GM21381 (cell line): Measurements from ENCODE around the gene P2RX3.
"Not testable (repeated sequence)": the region's sequence is repeated elsewhere in the genome, so short reads cannot be mapped to it uniquely, and the experiment has no call there.

Experiments used
- ATAC-seq: cut with Tn5 transposase; IDR thresholded peaks from one replicate; pipeline ENCODE4 v1.9.1; 2021; ENCODE audit warnings: mild to moderate bottlenecking, moderate library complexity; ENCODE audit not compliant: unreplicated experiment

P2RX3 gene

DNA sequence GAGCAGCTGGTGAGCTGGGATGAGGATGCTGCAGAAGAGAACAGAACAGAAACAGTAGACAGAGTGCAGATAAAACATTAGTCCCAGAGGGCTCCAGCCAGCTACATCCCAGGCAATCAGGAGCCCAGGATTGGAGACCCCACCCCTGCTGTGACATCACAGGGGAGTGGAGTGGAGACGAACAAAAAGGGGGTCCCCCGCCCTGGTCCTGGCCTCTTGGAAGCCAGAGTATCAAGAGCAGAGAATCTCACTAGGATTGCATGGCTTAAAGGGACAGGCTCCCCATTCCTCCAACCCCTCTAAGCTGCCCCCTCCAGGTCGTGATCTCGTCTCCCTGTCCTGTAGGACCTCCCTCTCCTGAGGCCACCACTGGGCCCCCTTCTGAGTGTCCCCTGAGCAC, at the start of gene P2RX3:
Gene P2RX3 (plus strand): TSS at position 211 of the 400 bp plus-strand sequence. CDS start 199 bp downstream, outside the sequence.
- ATAC-seq = no peak

GRCh38 chr11:57288771-57289579, 49.2 kb upstream of the P2RX3 start:
- ATAC-seq = no peak

DNA sequence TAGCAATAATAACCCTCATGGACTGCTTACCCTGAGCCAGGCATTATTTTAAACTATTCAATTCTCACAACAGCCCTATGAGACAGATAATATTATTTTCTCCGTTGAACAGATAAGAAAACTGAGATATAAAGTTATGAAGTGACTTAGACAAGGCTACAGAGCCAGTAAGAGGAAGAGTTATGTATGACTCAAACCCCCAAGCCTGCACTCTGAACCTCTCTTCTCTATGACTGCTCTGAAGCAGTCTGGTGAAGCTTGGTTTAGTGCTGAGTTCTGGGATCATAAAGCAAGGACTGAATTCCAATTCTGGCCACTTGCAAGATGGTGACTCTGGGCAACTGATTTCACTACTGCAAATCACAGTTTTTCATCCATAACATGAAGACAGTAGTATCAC, 47.9 kb upstream of the P2RX3 start:
- no peak for ATAC-seq

GRCh38 chr11:57294225-57295131, 43.7 kb upstream of the P2RX3 start:
- ATAC-seq = no peak

DNA sequence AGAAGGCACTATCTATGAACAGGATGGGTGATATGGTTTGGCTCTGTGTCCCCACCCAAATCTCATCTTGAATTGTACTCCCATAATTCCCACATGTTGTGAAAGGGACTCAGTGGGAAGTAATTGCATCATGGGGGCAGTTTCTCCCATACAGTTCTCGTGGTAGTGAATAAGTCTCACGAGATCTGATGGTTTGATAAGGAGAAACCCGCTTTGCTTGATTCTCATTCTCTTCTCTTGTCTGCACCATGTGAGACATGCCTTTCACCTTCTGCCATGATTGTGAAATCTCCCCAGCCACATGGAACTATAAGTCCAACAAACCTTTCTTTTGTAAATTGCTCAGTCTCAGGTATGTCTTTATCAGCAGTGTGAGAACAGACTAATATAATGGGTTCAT, 41.9 kb upstream of the P2RX3 start:
- ATAC-seq = not testable (repeated sequence)

- no peak for ATAC-seq
Measured at GRCh38 chr11:57297221-57297620, 40.9 kb upstream of the P2RX3 start.

DNA sequence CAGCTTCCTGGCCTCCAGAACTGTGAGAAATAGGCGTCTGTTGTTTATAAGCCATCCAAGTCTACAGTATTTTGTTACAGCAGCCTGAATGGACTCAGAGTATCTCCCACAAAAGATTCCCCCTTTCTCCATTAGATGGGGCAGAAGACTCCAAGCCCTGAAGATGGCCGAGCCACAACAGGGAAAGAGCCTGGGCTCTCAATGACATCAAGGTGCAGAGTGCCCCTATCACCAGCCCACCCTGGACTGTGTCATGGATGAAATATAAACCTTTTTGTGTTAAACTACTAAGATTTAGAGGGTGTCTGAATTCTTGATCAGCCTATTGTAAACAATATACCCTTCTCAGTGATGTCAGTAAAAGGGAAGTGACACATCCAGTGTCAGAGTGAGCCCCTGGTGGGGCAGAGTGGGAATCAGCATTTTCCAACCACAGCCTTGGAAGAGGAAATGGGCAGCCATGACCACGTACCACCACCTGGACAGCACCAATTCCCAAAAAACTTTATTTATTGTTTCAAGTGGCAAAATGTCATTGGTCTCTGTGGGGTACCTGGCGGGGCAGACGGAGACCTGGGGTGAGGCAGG, 38.9 kb upstream of the P2RX3 start:
- ATAC-seq = no peak

DNA sequence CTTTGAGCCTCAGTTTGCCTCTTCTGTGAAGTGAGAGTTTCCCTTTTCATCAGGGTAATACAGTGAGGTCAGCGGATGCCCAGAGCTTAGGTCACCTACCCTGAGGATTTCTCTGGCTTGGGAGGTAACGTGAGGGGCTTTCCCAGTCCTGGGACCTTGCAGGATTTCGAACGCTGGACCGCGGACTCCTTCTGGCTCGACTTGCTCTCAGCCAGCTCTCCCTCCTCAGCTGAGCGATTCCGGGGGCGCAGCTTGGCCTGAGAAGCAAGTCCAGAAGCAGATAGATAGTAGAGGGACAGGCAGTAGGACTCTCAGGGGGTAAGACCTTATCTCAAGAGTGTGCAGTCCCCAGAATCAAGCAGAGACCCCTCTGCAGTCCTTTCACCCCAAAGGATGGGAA, 37.4 kb upstream of the P2RX3 start:
- no peak for ATAC-seq

DNA sequence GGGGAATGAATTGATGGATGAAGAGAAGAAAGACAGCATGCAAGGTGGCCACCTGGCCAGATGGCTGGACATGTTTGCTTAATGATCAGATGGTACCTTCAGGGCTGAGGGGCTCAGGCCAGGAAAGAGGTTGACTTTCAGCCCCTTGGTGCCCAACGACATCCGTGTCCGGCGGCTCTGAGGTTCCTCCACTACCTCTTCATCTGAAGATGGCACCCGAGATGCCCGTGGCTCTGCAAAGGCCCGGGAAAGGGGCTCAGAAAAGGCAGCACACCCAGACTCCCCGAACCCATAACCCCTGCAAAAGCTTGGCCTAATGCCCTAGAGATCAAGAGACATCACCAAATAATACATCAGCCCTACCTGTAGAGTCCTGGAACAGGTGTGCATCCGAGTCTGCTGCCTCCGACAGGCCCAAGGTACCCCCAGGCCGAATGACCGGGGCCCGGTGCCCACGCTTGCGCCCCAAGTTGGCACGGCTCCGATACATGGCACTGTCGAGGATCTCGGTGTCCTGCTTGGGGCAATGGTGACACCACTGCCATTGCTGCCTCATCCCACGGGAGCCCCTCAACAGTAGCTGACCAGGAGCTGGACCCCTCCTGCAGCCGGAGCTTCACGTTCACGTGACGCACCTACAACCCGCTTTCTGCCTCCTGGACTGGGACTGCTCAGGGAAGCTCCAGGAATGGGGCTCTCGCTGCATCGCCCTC, 36.3 kb upstream of the P2RX3 start:
- ATAC-seq = no peak

- ATAC-seq = no peak
Measured at GRCh38 chr11:57302489-57302888, 35.7 kb upstream of the P2RX3 start.

- no peak for ATAC-seq
Measured at GRCh38 chr11:57303280-57303989, 34.7 kb upstream of the P2RX3 start.

GRCh38 chr11:57303990-57304579, 34.1 kb upstream of the P2RX3 start:
- no peak for ATAC-seq

DNA sequence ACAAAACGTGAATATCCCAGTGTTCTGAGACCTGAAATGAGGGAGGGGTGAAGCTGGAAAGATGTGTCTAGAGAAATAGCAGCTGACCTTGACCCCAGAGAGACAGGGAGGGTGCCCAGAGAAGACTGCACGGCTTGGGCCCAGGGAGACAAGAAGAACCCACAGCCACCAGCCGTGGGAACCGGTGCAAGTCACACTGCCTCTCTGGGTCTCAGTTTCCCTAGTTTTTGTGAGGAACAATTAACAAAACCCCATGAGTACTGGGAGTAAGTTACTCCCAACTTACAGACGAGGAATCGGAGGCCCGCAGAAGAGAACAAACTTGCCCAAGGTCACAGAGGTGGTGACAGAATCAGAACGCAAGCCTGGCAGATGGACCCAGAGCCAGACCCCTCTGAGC, 32.6 kb upstream of the P2RX3 start:
- ATAC-seq = no peak

GRCh38 chr11:57306161-57306876, 31.8 kb upstream of the P2RX3 start:
- ATAC-seq = no peak

DNA sequence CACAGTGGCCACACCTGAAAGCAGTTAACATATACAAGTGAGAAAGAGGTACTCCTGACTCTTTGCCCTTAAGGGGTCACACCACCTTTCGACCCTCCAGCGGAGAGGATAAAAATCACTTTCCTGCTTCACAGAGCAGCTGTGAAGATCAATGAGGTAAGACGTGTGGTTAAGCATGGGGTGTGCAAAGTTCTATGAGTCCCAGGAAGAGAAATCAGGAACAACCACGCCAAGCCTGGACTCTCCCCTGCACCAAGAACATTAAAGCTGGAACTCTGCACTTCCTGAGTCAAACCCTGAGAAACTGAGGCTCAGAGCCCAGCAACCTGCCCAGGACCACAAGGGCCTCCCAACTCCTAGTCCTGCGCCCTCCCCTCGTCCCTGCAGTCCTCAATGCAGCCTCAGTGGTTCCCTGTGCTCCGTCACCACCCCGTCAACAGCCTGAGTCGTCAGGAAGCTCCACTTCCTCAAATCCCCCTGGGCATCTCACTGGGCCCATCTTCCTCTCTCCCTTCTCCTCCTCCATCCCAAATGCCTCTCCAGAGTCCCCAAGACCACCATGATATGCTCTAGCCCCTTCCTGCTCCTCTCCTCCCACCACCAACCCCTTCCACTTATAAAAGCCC, 31.1 kb upstream of the P2RX3 start:
- ATAC-seq = no peak

DNA sequence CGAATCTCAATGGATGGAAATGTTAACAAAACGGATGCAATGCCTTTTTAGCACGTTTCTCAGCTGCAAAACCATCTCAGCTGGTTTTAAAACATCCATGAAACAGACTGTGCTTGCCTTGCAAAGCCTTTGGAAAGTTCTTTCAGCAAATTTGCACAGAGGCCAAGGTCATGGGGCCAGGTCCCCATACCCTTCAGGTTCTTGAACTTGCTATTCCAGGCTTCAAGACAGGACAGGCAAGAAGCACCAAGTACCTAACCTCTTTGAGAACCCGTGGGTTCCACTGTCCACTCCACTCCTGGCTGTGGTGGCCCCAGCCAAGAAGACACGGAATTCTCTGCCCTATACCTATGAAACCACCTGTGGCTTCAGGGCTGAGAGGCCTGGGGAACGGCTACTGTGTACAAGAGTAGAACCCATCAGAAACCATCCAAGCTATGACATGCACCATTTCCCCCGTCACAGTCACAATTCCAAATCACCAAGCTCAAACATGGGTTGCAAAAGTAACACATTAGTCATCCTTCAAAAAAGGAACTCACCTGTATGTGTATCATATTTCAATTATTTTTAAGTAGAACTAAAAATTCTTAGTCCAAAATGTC, 30.4 kb upstream of the P2RX3 start:
- ATAC-seq = no peak

- ATAC-seq = no peak
Measured at GRCh38 chr11:57308426-57309060, 29.6 kb upstream of the P2RX3 start.
